ENCODE results near the gene LGR4.
"Not testable (repeated sequence)": the region's sequence is repeated elsewhere in the genome, so short reads cannot be mapped to it uniquely, and the experiment has no call there.

LGR4 gene, protein sequence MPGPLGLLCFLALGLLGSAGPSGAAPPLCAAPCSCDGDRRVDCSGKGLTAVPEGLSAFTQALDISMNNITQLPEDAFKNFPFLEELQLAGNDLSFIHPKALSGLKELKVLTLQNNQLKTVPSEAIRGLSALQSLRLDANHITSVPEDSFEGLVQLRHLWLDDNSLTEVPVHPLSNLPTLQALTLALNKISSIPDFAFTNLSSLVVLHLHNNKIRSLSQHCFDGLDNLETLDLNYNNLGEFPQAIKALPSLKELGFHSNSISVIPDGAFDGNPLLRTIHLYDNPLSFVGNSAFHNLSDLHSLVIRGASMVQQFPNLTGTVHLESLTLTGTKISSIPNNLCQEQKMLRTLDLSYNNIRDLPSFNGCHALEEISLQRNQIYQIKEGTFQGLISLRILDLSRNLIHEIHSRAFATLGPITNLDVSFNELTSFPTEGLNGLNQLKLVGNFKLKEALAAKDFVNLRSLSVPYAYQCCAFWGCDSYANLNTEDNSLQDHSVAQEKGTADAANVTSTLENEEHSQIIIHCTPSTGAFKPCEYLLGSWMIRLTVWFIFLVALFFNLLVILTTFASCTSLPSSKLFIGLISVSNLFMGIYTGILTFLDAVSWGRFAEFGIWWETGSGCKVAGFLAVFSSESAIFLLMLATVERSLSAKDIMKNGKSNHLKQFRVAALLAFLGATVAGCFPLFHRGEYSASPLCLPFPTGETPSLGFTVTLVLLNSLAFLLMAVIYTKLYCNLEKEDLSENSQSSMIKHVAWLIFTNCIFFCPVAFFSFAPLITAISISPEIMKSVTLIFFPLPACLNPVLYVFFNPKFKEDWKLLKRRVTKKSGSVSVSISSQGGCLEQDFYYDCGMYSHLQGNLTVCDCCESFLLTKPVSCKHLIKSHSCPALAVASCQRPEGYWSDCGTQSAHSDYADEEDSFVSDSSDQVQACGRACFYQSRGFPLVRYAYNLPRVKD

GRCh38 chr11:27472398-27473016, at the start of gene LGR4:
Gene LGR4 (minus strand): TSS chr11:27472790. CDS start chr11:27472302, 488 bp downstream.
- peak; percentile 97 for DNase-seq

- DNase-seq, result no peak
These were observed 47.6 kb upstream of the LGR4 start for GRCh38 chr11:27520226-27520625.

DNA sequence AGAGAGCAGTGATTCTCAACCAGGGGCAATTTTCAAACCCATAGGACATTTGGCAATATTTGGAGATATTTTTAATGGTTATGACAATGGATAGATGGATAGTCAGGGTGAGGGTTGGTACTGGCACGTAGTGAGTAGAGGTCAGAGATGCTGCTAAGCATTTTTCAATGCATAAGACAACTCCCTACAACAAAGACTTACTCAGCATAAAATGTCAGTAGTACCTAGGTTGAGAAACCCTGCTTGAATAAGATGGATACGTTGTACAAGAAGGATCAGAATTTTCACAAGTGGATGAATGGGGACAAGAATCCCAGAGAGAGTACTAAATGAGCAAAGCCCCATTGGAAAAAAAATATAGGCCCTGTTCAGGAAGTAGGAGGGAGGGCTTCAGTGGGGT, 45.9 kb upstream of the LGR4 start:
- no peak for DNase-seq

GRCh38 chr11:27517490-27517889, 44.9 kb upstream of the LGR4 start:
- not testable (repeated sequence) for DNase-seq

DNA sequence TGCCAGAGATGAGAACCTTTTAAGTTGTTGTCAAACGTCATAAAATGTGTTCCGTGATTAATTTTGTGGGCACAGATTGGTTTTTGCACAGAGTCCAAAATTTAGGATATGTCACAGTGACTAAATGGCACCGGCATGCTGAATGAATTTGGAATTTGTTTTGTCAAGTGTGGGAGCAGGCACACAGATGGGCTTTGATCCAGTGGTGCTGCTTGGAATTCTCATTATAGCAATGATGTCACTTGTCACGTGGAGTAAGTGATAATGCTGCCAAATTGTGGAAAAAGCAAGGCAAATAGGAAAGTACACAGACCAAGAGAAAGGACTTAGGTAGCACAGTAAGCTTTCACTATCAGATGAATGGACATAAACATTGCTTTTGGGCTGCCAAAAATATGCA, 42.0 kb upstream of the LGR4 start:
- peak; percentile 68 for DNase-seq

GRCh38 chr11:27514076-27514475, 41.5 kb upstream of the LGR4 start:
- DNase-seq, result no peak

- DNase-seq, result no peak
These were observed 40.8 kb upstream of the LGR4 start for GRCh38 chr11:27513389-27513788.

DNA sequence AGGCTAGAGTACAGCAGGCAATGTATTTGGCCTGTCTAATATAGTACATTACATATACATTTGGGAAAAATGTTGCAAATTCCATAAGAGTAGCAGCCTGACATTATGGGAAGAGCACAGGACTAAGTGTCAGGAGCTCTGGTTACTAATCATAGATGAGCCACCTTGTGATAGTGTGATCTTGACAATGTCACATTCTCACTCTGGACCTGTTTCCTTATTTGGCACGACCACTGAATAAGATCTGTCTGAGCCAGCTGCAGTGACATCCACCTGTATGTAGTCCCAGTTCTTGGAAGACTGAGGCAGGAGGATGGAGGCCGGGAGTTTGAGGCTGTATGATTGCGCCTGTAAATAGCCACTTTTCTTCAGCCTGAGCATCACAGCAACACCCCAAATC, 39.6 kb upstream of the LGR4 start:
- no peak for DNase-seq

DNA sequence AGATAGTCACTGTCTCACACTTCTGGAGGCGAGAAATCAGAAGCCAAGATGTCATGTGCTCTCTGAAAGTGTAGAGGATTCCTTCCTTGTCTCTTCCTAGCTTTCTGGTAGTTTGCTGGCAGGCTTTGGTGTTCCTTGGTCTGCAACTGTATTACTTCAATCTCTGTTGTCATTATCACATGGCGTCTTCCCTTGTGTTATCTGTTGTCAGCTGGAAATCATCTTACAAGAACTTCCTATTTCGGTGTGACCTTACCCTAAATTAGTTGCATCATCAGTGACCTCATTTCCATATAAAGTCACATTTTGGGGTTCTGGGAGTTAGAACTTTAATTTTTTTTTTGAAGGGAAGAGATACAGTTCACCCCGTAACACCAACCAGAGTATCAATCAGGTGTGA, 37.3 kb upstream of the LGR4 start:
- DNase-seq, result no peak

GRCh38 chr11:27507557-27508322, 35.1 kb upstream of the LGR4 start:
- peak; percentile 3 for DNase-seq

GRCh38 chr11:27506200-27507182, 33.9 kb upstream of the LGR4 start, which contains the start of gene LIN7C:
Gene LIN7C (minus strand): TSS chr11:27506769. CDS start chr11:27506752, 17 bp downstream.
- peak; percentile 96 for DNase-seq

DNA sequence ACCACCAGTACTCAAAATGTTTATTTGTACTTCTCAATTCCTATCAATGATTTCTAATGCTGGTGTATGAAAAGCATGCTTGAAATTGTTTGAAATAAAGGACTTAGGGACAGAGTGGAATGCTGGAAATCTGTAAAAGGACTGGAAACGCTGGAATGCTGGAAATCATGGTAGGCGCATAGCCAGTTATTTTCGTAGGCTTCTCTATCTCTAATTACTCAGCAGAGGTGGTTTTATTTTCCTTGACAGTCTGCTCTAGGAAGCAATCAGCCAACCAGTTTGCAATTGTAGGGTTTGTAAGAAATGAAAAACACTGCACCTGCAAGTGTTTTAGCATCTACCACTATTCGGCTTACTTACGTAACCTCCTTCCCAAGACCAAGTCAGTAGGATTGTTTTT, 33.2 kb upstream of the LGR4 start:
- DNase-seq, result peak; percentile 19

- no peak for DNase-seq
These were observed 31.6 kb upstream of the LGR4 start for GRCh38 chr11:27504205-27504604.

- no peak for DNase-seq
These were observed 28.5 kb upstream of the LGR4 start for GRCh38 chr11:27501100-27501499.

DNA sequence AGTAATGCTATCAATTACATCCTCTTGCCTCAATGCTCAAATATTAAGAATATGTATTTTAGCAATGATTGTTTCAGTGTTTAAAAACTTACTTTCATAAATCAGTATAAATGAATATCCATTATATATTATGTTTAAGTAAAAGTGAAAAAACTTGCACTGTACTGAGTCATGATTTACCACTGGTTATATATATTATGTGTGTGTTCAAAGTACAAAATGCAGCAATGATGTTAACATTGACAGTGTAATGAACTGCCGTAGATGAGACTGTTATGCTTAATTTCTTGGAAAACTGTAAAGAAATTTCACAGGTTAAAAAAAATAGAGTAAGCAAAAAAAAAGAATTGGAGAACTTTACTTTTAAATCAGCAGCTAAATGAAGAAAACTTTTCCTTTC, 25.3 kb upstream of the LGR4 start:
- no peak for DNase-seq

DNA sequence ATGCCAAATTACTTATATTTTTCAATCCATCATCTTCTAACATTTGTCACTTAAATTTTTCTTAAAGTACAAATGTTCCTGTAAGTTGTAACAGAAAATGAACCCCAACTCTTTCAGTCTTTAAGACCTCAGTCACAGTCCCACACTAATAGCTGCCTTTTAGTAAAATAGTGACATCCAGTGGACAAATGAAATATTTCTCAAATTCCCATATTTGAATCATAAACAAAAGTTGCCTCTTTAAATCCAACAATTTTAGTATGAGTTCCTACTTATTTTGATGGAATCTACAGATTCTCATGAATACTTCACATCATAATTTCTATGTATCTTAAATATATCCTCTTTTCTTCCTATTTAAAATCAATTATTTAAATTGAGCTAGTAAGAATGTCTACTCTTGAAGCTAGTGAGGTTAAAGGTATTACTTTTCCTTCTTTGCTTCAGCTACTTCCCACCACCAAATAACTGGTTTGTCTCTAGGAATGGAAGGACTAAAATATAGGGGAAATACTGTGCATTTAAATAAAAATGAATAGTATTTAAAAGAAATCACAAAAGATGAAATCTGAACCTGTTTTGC, 24.8 kb upstream of the LGR4 start:
- peak; percentile 31 for DNase-seq

GRCh38 chr11:27496461-27496860, 23.9 kb upstream of the LGR4 start:
- DNase-seq, result peak; percentile 4

DNA sequence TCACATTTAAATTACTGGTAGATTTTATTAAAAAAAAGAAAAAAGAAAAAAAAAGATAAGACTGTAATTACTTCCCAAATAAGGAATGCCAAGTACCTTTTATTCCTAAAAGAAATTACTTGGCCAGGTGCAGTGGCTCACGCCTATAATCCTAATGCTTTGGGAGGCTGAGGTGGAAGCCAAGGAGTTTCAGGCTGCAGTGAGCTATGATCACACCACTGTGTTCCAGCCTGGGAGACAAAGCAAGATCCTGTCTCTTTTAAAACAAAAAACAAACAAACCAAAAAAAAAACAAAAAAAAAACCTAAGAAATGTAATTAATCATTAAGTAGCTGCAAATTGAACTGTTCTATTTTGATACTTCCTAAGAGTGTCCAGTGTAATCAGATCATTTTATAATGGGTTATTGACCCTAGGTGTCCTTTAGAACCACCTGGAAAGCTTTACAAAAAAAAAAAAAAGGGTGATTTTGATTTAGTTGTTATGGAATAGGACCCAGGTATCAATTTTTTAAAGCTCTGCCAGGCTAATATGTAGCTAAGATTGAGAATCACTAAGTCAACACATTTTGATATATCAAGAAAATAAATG, 23.2 kb upstream of the LGR4 start:
- no peak for DNase-seq

DNA sequence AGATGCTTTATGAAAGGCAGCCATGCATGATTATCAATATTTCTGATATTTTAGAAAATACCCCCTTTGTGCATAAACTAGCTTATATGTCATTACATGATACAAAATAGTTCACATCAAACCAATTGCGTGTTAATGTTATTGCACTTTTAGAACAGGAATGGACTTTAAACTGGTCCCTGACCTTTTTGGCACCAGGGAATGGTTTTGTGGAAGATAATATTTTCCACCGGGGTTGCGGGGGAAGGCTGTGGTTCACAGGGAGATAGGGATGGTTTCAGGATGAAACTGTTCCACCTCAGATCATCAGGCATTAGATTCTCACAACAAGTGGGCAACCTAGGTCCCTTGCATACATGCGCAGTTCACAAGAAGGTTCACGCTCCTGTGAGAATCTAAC, 16.5 kb upstream of the LGR4 start:
- no peak for DNase-seq

DNA sequence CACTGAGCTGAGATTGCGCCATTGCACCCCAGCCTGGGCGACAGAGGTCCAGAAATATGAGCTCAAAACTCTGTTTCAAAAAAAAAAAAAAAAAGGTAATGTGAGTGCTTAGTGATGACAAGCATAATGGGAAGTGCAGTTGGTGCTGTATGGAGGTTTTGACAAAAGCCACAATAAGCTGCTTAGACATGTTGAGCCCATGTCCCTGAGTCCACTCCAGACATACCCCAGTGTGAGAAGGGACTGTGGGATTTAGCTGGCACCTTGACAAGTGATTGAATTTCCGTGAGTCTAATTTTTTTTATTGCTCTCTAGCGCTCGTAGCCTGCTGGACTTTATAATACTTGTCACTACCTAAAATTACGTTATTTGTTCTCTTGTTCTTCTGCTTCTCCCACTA, 15.1 kb upstream of the LGR4 start:
- no peak for DNase-seq
